ENCODE data around the gene FN1.
"Not testable (repeated sequence)": the region's sequence is repeated elsewhere in the genome, so short reads cannot be mapped to it uniquely, and the experiment has no call there.

Gene FN1

DNA sequence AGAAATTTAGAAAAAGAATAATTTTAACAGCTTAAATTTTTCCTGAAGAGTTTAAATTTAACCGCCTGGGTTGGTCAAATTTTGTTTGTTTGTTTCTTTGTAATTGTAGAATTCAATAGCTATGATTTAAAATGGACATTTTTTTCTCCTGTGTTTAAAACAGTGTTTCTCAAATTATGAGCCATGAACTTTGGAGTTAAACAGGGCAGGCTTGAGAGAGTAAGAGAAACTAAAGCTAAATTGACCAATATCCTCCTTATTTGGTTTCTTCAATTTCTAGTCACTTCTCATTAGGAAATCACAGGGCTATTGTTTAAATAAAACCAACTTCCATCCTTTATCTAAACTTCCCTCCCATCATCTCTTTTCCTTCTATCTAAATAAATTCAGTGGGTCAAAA is 21.9 kb downstream of the FN1 start:
- no peak overlapping the region for H3K4me3 ChIP-seq (ENCODE audit: low read depth, low read length)
- TF ChIP-seq, protein P1, sequence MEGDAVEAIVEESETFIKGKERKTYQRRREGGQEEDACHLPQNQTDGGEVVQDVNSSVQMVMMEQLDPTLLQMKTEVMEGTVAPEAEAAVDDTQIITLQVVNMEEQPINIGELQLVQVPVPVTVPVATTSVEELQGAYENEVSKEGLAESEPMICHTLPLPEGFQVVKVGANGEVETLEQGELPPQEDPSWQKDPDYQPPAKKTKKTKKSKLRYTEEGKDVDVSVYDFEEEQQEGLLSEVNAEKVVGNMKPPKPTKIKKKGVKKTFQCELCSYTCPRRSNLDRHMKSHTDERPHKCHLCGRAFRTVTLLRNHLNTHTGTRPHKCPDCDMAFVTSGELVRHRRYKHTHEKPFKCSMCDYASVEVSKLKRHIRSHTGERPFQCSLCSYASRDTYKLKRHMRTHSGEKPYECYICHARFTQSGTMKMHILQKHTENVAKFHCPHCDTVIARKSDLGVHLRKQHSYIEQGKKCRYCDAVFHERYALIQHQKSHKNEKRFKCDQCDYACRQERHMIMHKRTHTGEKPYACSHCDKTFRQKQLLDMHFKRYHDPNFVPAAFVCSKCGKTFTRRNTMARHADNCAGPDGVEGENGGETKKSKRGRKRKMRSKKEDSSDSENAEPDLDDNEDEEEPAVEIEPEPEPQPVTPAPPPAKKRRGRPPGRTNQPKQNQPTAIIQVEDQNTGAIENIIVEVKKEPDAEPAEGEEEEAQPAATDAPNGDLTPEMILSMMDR (IDR thresholded peaks at IDR 0.05; ENCODE audit: insufficient read depth, low read depth, low read length, missing control alignments) = no peak
- no peak for DNase-seq (ENCODE audit: low read depth)

DNA sequence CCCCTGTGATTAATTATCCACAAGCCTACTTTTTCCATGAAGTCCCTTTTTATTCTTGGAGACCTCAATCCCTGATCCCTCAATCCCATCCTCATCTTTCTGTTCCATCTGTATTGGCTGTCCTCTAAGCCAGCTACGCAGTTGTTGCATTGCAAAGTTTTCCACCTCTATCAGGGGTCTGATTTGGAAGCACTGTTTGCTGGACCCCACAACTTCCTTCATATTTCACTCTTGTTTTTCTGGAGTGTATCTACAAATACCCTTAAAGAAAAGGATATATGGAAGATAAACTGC is 22.4 kb downstream of the FN1 start:
- TF ChIP-seq, protein P1 (IDR thresholded peaks at IDR 0.05; ENCODE audit: insufficient read depth, low read depth, low read length, missing control alignments) = no peak
- no peak overlapping the region for H3K4me3 ChIP-seq (ENCODE audit: low read depth, low read length)
- DNase-seq (ENCODE audit: low read depth) = no peak

DNA sequence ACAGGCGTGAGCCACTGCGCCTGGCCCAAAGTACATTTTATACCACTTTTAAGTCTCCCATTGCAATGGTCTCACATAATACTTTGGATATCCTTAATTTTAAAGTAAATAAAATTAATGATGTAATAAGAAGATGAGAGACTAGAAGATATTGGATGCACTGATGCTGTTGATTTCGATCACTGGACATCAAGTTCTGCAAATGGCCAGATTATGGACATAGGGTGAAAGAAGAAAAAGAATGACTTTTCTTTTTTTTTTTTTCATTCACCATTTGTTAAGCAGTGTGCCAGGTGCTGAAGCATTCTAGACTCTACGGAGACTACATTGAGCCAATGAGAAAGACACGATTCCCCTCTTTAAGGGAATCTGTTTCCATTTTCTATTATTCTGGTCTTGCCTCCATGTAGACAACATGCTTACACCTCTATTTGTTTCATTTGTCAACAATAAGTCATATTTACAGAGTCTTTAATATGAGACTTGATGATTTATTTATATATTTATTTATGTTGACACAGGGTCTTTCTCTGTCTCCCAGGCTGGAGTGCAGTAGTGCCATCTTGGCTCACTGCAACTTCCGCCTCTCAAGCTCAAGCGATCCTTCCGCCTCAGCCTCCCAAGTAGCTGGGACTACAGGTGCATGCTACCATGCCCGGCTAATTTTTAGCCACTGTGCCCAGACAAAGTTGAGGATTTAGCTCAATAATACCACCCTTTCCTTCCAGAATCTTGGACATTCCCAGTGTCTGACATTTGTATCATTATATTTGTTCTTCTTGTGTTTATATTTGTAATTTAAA is 23.7 kb downstream of the FN1 start:
- no peak overlapping the region for H3K4me3 ChIP-seq (ENCODE audit: low read depth, low read length)
- TF ChIP-seq, protein P1 (IDR thresholded peaks at IDR 0.05; ENCODE audit: insufficient read depth, low read depth, low read length, missing control alignments) = no peak
- DNase-seq (ENCODE audit: low read depth) = no peak

DNA sequence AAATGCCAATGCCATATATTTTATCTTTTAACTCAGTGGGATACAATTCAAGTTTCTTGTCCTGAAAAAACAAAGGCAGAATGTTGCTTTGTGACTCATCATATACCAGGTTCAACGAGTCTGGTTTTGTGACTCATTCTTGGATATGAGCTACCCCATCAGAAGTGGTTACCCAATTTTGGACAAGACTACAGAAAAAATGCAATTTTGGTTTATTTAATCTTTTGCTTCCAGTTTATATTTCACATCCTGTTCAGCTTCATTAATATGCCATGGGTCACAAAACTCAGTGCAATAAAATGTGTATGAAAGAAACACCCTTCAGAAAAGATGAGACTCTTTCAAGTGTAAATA is 25.0 kb downstream of the FN1 start:
- TF ChIP-seq, protein P1 (IDR thresholded peaks at IDR 0.05; ENCODE audit: insufficient read depth, low read depth, low read length, missing control alignments) = no peak
- no peak overlapping the region for H3K4me3 ChIP-seq (ENCODE audit: low read depth, low read length)
- no peak for DNase-seq (ENCODE audit: low read depth)

DNA sequence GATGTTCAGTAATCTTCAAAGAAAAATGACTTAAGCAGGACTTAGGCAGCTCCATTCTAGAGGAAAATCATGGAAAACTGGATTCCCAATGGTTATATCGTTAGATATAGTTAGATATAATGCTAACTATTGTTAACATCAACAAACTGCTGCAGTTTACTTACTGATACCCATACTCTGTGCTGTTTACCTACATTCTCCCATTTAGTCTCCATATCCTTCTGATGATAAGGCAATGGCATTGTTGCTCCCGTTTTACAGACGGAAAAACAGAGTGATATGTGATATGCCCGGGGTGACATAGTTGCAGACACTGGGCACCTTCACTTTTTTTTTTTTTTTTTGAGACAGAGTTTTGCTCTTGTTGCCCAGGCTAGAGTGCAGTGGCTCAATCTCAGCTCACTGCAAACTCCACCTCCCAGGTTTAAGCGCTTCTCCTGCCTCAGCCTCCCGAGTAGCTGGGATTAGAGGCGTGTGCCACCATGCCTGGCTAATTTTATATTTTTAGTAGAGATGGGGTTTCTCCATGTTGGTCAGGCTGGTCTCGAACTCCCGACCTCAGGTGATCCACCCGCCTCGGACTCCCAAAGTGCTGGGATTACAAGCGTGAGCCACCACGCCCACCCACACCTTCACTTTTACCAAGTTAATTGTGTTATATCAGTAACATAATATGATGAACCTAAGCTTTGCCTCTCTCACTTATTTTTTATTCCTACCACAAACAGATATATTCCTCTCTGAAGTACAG is 25.5 kb downstream of the FN1 start:
- H3K4me3 ChIP-seq (ENCODE audit: low read depth, low read length); DNase-seq (ENCODE audit: low read depth): not testable (repeated sequence)

DNA sequence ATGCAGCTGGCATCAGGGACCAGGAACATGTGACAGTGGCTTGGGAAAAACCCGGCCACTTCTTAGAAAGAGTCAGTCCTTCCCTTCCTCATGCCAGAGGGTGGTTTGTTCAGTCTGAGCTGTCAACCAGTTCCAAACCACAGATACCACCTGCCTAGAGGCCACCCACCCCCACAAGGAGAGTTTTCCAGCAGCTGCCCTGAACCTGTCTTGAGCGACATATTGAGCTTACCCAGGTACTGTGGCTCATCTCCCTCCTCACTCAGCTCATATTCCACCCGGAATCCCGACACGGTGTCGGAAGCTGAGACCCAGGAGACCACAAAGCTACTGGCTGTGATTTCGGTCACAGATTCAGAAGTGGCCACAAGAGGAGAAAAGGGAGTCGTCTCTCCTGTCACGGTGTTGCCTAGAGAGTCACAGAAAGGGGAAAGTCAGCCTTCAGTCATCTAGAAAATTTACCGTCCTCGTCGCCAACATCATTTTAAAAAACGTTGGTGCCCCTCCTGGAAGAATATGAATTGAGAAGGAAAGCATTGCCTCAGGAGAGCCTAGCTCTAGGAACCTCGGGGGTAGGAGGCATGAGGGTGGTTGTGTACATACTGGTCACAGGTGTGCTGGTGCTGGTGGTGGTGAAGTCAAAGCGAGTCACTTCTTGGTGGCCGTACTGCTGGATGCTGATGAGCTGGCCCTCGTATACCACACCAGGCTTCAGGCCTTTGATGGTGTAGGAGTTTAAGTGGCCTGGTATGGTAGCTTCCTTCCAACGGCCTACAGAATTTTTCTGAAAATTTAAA is 26.3 kb downstream of the FN1 start:
- DNase-seq (ENCODE audit: low read depth) = no peak
- TF ChIP-seq, protein P1 (IDR thresholded peaks at IDR 0.05; ENCODE audit: insufficient read depth, low read depth, low read length, missing control alignments) = no peak
- no peak overlapping the region for H3K4me3 ChIP-seq (ENCODE audit: low read depth, low read length)

DNA sequence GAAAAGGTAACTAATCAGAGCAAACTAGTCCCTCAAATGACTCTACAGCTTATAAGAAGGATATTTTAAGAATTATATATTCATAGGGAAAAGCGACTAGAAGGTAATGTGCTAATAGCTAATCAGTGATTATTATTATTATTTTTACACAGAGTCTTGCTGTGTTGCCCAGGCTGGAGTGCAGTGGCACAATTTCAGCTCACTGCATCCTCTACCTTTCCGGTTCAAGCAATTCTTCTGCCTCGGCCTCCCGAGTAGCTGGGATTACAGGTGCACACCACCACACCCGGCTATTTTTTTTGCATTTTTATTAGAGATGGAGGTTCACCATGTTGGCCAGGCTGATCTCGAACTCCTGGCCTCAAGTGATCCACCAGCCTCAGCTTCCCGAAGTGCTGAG is 27.4 kb downstream of the FN1 start:
- DNase-seq (ENCODE audit: low read depth) = not testable (repeated sequence)

More for the DNA sequence above, 27.4 kb downstream of the FN1 start:
- H3K4me3 ChIP-seq (ENCODE audit: low read depth, low read length) = not testable (repeated sequence)
